ENCODE results near the gene STYXL1.

Gene STYXL1

GRCh38 chr7:76063525-76063924, 15.7 kb upstream of the STYXL1 start:
- DNase-seq (ENCODE audit: low read depth in 1 of 2, low spot score in 1 of 2): no peak
- H3K27ac ChIP-seq (replicated peaks): no peak overlapping the region
- H3K4me3 ChIP-seq (replicated peaks; ENCODE audit: insufficient read depth, low read length): no peak overlapping the region
- no peak for TF ChIP-seq SPI1 (IDR thresholded peaks at IDR 0.05; ENCODE audit: borderline replicate concordance, low read depth)
- no peak for TF ChIP-seq REST (IDR thresholded peaks at IDR 0.05; ENCODE audit: insufficient replicate concordance, low read depth)
- no peak for TF ChIP-seq POLR2AphosphoS5 (IDR thresholded peaks at IDR 0.05; ENCODE audit: low read depth)
- TF ChIP-seq GABPA (IDR thresholded peaks at IDR 0.05; ENCODE audit: low read depth): no peak
- no peak for TF ChIP-seq CTCF (IDR thresholded peaks at IDR 0.05; ENCODE audit: insufficient read depth, low read length)
- H3K27me3 ChIP-seq (ENCODE audit: insufficient read depth, poor library complexity, severe bottlenecking): no peaks in the 10 kb centered on the region

- no peak overlapping the region for H3K4me3 ChIP-seq (replicated peaks; ENCODE audit: insufficient read depth, low read length)
- no peaks in the 10 kb centered on the region for H3K27me3 ChIP-seq (ENCODE audit: insufficient read depth, poor library complexity, severe bottlenecking)
- no peak for DNase-seq (ENCODE audit: low read depth in 1 of 2, low spot score in 1 of 2)
- TF ChIP-seq POLR2AphosphoS5 (IDR thresholded peaks at IDR 0.05; ENCODE audit: low read depth) (no peak), CTCF (IDR thresholded peaks at IDR 0.05; ENCODE audit: insufficient read depth, low read length) (no peak), SPI1 (IDR thresholded peaks at IDR 0.05; ENCODE audit: borderline replicate concordance, low read depth) (no peak), GABPA (IDR thresholded peaks at IDR 0.05; ENCODE audit: low read depth) (no peak), REST (IDR thresholded peaks at IDR 0.05; ENCODE audit: insufficient replicate concordance, low read depth) (no peak)
- H3K27ac ChIP-seq (replicated peaks): no peak overlapping the region
These were observed 15.3 kb upstream of the STYXL1 start for GRCh38 chr7:76063114-76063513.

- H3K27me3 ChIP-seq (ENCODE audit: insufficient read depth, poor library complexity, severe bottlenecking): no peaks in the 10 kb centered on the region
- H3K27ac ChIP-seq (replicated peaks): no peak overlapping the region
- no peak for DNase-seq (ENCODE audit: low read depth in 1 of 2, low spot score in 1 of 2)
- no peak for TF ChIP-seq SPI1 (IDR thresholded peaks at IDR 0.05; ENCODE audit: borderline replicate concordance, low read depth)
- no peak for TF ChIP-seq POLR2AphosphoS5 (IDR thresholded peaks at IDR 0.05; ENCODE audit: low read depth)
- no peak for TF ChIP-seq CTCF (IDR thresholded peaks at IDR 0.05; ENCODE audit: insufficient read depth, low read length)
- no peak for TF ChIP-seq REST (IDR thresholded peaks at IDR 0.05; ENCODE audit: insufficient replicate concordance, low read depth)
- TF ChIP-seq GABPA (IDR thresholded peaks at IDR 0.05; ENCODE audit: low read depth): no peak
- no peak overlapping the region for H3K4me3 ChIP-seq (replicated peaks; ENCODE audit: insufficient read depth, low read length)
These were observed 14.5 kb upstream of the STYXL1 start for GRCh38 chr7:76062254-76062653.
